Measurements from ENCODE around the gene ARHGAP25. TPM values are rescaled to one million over a fixed set of nuclear protein-coding genes. Genes with fewer than 3 reads are reported as not detected.

Gene ARHGAP25
- total and polyA plus RNA-seq, 2 experiments from 2014 or later, result 1.9 to 2.0 TPM

- H2AFZ ChIP-seq, result no peak overlapping the region
- H3K9me2 ChIP-seq (ENCODE audit: insufficient read depth), result peaks cover 4% of the 10 kb centered on the region; the same call in 1 of the 2 replicates
- no peaks in the 10 kb centered on the region for H3F3A ChIP-seq (replicated peaks; ENCODE audit: low read depth)
- Mint-ChIP-seq H3K27me3 (ENCODE audit: insufficient read depth, low read depth, poor library complexity) (peaks cover 1% of the 10 kb centered on the region), H3K4me1 (peaks cover 5% of the 10 kb centered on the region; the same call in 2 of the 3 replicates), H3K4me3 (no peak overlapping the region), H3K36me3 (ENCODE audit: low read depth) (no peaks in the 10 kb centered on the region), H3K9me3 (no peaks in the 10 kb centered on the region), H3K27ac (no peak overlapping the region)
- DNase-seq (ENCODE audit: low spot score), result no peak
- ATAC-seq, result no peak
- TF ChIP-seq STAT1 (IDR thresholded peaks at IDR 0.05; ENCODE audit: unreplicated experiment) (no peak), CREB1 (CRISPR knock-in tag; IDR thresholded peaks at IDR 0.05; ENCODE audit: low read depth) (no peak)
- no peaks in the 10 kb centered on the region for H3K4me1 ChIP-seq (ENCODE audit: insufficient read depth)
- no peaks in the 10 kb centered on the region for H3K36me3 ChIP-seq (ENCODE audit: insufficient read depth)
- no peak overlapping the region for H3K27ac ChIP-seq (ENCODE audit: low read depth)
- no peak overlapping the region for H3K4me2 ChIP-seq
- no peaks in the 10 kb centered on the region for H3K79me2 ChIP-seq (replicated peaks; ENCODE audit: insufficient read depth)
- no peaks in the 10 kb centered on the region for H4K20me1 ChIP-seq (replicated peaks; ENCODE audit: insufficient read depth)
- no peak overlapping the region for H3K4me3 ChIP-seq
- no peaks in the 10 kb centered on the region for H3K27me3 ChIP-seq (ENCODE audit: insufficient read depth)
Observed at GRCh38 chr2:68710336-68710735, 24.3 kb upstream of the ARHGAP25 start.

- Mint-ChIP-seq H3K36me3 (ENCODE audit: low read depth) (no peaks in the 10 kb centered on the region), H3K9me3 (no peaks in the 10 kb centered on the region), H3K27me3 (ENCODE audit: insufficient read depth, low read depth, poor library complexity) (peaks cover 1% of the 10 kb centered on the region), H3K4me3 (no peak overlapping the region), H3K4me1 (peaks cover 5% of the 10 kb centered on the region; the same call in 2 of the 3 replicates), H3K27ac (no peak overlapping the region)
- Histone ChIP-seq H3K4me2 (no peak overlapping the region), H3K79me2 (replicated peaks; ENCODE audit: insufficient read depth) (no peaks in the 10 kb centered on the region), H3K36me3 (ENCODE audit: insufficient read depth) (no peaks in the 10 kb centered on the region), H2AFZ (no peak overlapping the region), H3K27me3 (ENCODE audit: insufficient read depth) (no peaks in the 10 kb centered on the region), H3F3A (replicated peaks; ENCODE audit: low read depth) (no peaks in the 10 kb centered on the region), H3K4me1 (ENCODE audit: insufficient read depth) (no peaks in the 10 kb centered on the region), H3K9me2 (ENCODE audit: insufficient read depth) (peaks cover 4% of the 10 kb centered on the region; the same call in 1 of the 2 replicates), H4K20me1 (replicated peaks; ENCODE audit: insufficient read depth) (no peaks in the 10 kb centered on the region), H3K4me3 (no peak overlapping the region), H3K27ac (ENCODE audit: low read depth) (no peak overlapping the region)
- DNase-seq (ENCODE audit: low spot score), result no peak
- no peak for ATAC-seq
- no peak for TF ChIP-seq POLR2AphosphoS5 (IDR thresholded peaks at IDR 0.05; ENCODE audit: low read depth)
- no peak for TF ChIP-seq CTCF (conservative IDR thresholded peaks at IDR 0.05; ENCODE audit: low read depth in 2 of 2)
- TF ChIP-seq CREB1 (CRISPR knock-in tag; IDR thresholded peaks at IDR 0.05; ENCODE audit: low read depth), result no peak
- no peak for TF ChIP-seq ETS1 (IDR thresholded peaks at IDR 0.05)
- no peak for TF ChIP-seq EZH2 (IDR thresholded peaks at IDR 0.05; ENCODE audit: low read depth, unreplicated experiment)
- TF ChIP-seq ZNF331 (CRISPR knock-in tag; IDR thresholded peaks at IDR 0.05; ENCODE audit: low read depth), result no peak
- no peak for TF ChIP-seq ZNF462 (CRISPR knock-in tag; IDR thresholded peaks at IDR 0.05)
- no peak for TF ChIP-seq STAT1 (IDR thresholded peaks at IDR 0.05; ENCODE audit: unreplicated experiment)
- TF ChIP-seq REST (IDR thresholded peaks at IDR 0.05; ENCODE audit: unreplicated experiment), result no peak
Observed at GRCh38 chr2:68710756-68711155, 23.9 kb upstream of the ARHGAP25 start.
